IPS DF 6.9 (cell line): ENCODE results near the gene CD2BP2.
A peak's percentile ranks its signal among the peaks of the same experiment; 100 is the strongest.

Source experiments
- DNase-seq: peaks from one replicate; pipeline ENCODE4 v3.0.0-alpha.2; 2013; ENCODE audit warnings: low read depth, low spot score
- H3K27ac ChIP-seq: one replicate; pipeline ENCODE4 v1.5.1; 2013; ENCODE audit warnings: low read length, control low read depth
- H3K27me3 ChIP-seq: 2 replicates; pipeline ENCODE4 v1.6.1; 2013; ENCODE audit warnings: mild to moderate bottlenecking, low read length; ENCODE audit not compliant: control insufficient read depth, insufficient read depth
- H3K36me3 ChIP-seq: 2 replicates; pipeline ENCODE4 v1.6.1; 2013; ENCODE audit warnings: low read length; ENCODE audit not compliant: control insufficient read depth, insufficient read depth
- H3K4me1 ChIP-seq: 2 replicates; pipeline ENCODE4 v1.6.1; 2013; ENCODE audit warnings: low read length; ENCODE audit not compliant: control insufficient read depth, insufficient read depth
- H3K4me3 ChIP-seq: 2 replicates; pipeline ENCODE4 v1.5.1; 2013; ENCODE audit warnings: mild to moderate bottlenecking, low read length
- H3K9me3 ChIP-seq: 2 replicates; pipeline ENCODE4 v1.6.1; 2013; ENCODE audit warnings: low read length, inconsistent platforms; ENCODE audit not compliant: control insufficient read depth, insufficient read depth
- WGBS: extraction: QIAGEN DNeasy Blood & Tissue Kit; methylation state at CpG from one replicate; pipeline ENCODE4 v1.1.7; 2013; ENCODE audit warnings: mixed read lengths, missing lambda C conversion rate; ENCODE audit not compliant: insufficient read length, insufficient coverage; 5-methylcytosine and 5-hydroxymethylcytosine counted together

The CD2BP2 gene

GRCh38 chr16:30395155-30395991 is 40.3 kb upstream of the CD2BP2 start, which contains the start of gene ZNF48:
Gene ZNF48, plus strand, starts transcription at chr16:30395420. Its CDS starts 375 bp downstream, at chr16:30395795.
- DNase-seq, result no peak
- no peaks in the 10 kb centered on the region for H3K4me1 ChIP-seq
- peaks cover 17% of the 10 kb centered on the region for H3K36me3 ChIP-seq
- H3K9me3 ChIP-seq, result no peaks in the 10 kb centered on the region
- H3K4me3 ChIP-seq, result peak within 1 kb of the TSS; percentile 99
- H3K27me3 ChIP-seq, result no peaks in the 10 kb centered on the region
- no CpG with 5 or more reads among the region's 103 CpGs for WGBS
- H3K27ac ChIP-seq, result no peak within 1 kb of the TSS

DNA sequence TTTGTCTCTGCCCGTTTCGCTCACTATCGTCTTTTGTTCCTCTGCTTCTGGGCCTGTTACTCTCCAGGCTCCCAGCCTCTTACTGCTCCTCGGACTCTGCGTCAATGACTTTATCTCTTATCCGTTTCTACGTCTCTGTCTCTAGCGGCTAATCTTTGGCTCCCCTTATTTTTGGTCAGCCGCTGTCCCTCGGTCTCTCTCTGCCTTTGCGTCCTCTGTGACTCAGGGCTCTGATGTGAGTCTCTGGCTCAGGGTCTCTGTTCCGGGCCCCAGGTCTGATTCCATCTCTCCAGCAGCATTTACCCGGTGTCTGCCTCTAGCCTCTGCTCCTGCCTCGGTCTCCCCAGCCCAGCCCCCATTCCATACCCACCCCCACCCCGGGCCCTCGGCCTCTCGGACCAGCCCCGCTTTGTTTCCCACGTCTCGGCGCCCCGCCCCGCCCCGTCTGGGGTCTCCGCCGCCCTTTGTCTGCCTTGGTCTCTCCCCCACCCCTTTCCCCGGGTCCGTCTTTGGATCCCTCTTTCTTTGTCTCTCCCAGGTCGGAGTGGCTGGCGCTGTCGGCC is 39.6 kb upstream of the CD2BP2 start:
- peak overlapping the region; percentile 99; the same call in 1 of the 2 replicates for H3K4me3 ChIP-seq
- no peak for DNase-seq
- H3K4me1 ChIP-seq, result no peaks in the 10 kb centered on the region
- WGBS, result no CpG with 5 or more reads among the region's 31 CpGs
- no peaks in the 10 kb centered on the region for H3K27me3 ChIP-seq
- peaks cover 17% of the 10 kb centered on the region for H3K36me3 ChIP-seq
- H3K27ac ChIP-seq, result no peak overlapping the region
- no peaks in the 10 kb centered on the region for H3K9me3 ChIP-seq

GRCh38 chr16:30383521-30383920 is 28.4 kb upstream of the CD2BP2 start:
- no peak for DNase-seq
- H3K27ac ChIP-seq, result no peak overlapping the region
- H3K4me3 ChIP-seq, result no peak overlapping the region
- no peaks in the 10 kb centered on the region for H3K9me3 ChIP-seq
- H3K4me1 ChIP-seq, result no peaks in the 10 kb centered on the region
- no CpG with 5 or more reads among the region's 2 CpGs for WGBS
- H3K36me3 ChIP-seq, result no peaks in the 10 kb centered on the region
- H3K27me3 ChIP-seq, result no peaks in the 10 kb centered on the region

- no CpG with 5 or more reads among the region's 12 CpGs for WGBS
- Histone ChIP-seq H3K27ac (no peak within 1 kb of the TSS), H3K4me3 (no peak within 1 kb of the TSS), H3K4me1 (no peaks in the 10 kb centered on the region), H3K27me3 (no peaks in the 10 kb centered on the region), H3K9me3 (no peaks in the 10 kb centered on the region), H3K36me3 (no peaks in the 10 kb centered on the region)
- DNase-seq, result no peak
Measured at GRCh38 chr16:30382111-30382881, 27.2 kb upstream of the CD2BP2 start, which contains the start of gene SEPTIN1. Gene SEPTIN1, minus strand, starts transcription at chr16:30382561. Its CDS starts 19 bp downstream, at chr16:30382542.

DNA sequence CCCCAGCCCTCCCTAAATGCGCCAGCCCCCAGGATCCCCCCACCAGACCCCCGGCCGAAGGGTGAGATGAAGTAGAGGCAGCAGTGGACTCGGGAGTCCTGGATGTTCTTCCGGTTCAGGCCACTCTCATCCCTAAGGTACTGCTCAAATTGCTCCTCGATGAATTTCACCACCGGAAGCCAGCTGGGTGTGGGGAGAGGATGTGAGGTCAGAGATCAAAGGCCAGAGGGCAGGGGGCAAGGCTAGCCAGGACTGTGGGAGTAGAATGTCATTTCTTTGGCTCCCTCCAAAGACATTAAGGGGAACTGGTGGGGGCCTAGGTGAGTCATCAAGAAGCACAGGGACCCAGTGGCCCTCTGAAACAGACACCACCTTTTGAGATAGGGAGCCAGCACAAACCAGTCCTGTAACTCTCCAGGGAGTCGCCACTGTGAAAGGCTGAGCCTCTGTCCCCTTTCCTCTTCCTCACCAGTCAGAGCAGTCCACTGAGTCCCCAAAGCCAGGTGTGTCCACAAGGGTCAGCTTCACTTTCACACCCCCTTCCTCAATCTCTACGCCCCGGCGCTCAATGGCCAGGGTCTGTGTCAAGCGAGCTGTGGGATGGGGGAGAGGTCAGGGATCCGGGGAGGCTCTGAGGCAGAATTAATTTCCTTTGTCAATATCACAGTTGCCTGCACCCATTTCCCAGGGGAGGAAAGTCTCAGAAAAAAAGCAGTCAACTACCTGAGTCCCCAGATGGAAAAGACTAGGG is 26.4 kb upstream of the CD2BP2 start:
- no peak overlapping the region for H3K4me3 ChIP-seq
- no peak overlapping the region for H3K27ac ChIP-seq
- WGBS, result no CpG with 5 or more reads among the region's 13 CpGs
- no peaks in the 10 kb centered on the region for H3K36me3 ChIP-seq
- no peaks in the 10 kb centered on the region for H3K9me3 ChIP-seq
- no peak for DNase-seq
- H3K4me1 ChIP-seq, result no peaks in the 10 kb centered on the region
- H3K27me3 ChIP-seq, result no peaks in the 10 kb centered on the region

DNA sequence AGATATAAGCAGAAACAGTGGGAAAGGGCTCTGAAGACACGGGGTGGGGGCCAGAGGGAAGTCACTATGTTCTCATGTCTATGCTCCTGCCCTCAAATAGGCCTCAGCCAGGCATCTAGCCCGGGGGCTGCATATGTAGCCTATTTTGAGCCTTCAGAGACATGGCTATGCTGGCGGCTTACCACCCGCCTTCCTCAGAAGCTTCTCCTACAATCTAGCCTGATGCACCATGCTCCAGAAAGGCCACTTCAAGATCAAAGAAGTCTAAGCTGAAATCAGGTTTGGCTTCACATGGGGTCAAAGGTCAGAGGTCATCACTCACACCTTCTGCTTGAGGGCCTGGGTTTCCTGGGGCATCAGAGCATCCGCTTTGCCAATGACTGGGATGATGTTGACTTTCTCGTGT is 25.7 kb upstream of the CD2BP2 start:
- no CpG with 5 or more reads among the region's 6 CpGs for WGBS
- Histone ChIP-seq H3K4me1 (no peaks in the 10 kb centered on the region), H3K4me3 (no peak overlapping the region), H3K27me3 (no peaks in the 10 kb centered on the region), H3K36me3 (no peaks in the 10 kb centered on the region), H3K9me3 (no peaks in the 10 kb centered on the region), H3K27ac (no peak overlapping the region)
- DNase-seq, result no peak

- Histone ChIP-seq H3K27me3 (no peaks in the 10 kb centered on the region), H3K36me3 (no peaks in the 10 kb centered on the region), H3K4me1 (no peaks in the 10 kb centered on the region), H3K9me3 (no peaks in the 10 kb centered on the region), H3K4me3 (no peak overlapping the region), H3K27ac (no peak overlapping the region)
- no peak for DNase-seq
- no CpG with 5 or more reads among the region's 4 CpGs for WGBS
Measured at GRCh38 chr16:30380072-30380802, 25.1 kb upstream of the CD2BP2 start.

GRCh38 chr16:30379158-30379783 is 24.2 kb upstream of the CD2BP2 start:
- no peak for DNase-seq
- peak overlapping the region; percentile 52 for H3K4me3 ChIP-seq
- no peaks in the 10 kb centered on the region for H3K27me3 ChIP-seq
- no peaks in the 10 kb centered on the region for H3K36me3 ChIP-seq
- no peaks in the 10 kb centered on the region for H3K9me3 ChIP-seq
- no peaks in the 10 kb centered on the region for H3K4me1 ChIP-seq
- no peak overlapping the region for H3K27ac ChIP-seq
- WGBS, result no CpG with 5 or more reads among the region's 27 CpGs
